Natural killer cell (primary cell): ENCODE results near the gene RASL10B. TPM values are rescaled to one million over a fixed set of nuclear protein-coding genes. Genes with fewer than 3 reads are reported as not detected.

ENCODE experiments used
- ATAC-seq, 3 donors: fragments of 150-1000 bp in 2 of 3; fragments of 200-7000 bp in 1 of 3; cut with Tn5 transposase; 1 replicate in 1 of 3; 2 replicates in 2 of 3; pipeline ENCODE4 v1.10.0; 2021; ENCODE audit warnings: mild to moderate bottlenecking in 2 of 3, moderate library complexity in 2 of 3
- DNase-seq, 2 donors: peaks; one replicate each; pipeline versions ENCODE4 v3.0.0 to v3.0.0-alpha.2; 2013 to 2021; ENCODE audit warnings: mixed read lengths in 1 of 2
- H3K27ac ChIP-seq: one replicate; pipeline ENCODE4 v1.5.1; 2013; ENCODE audit warnings: mild to moderate bottlenecking, low read length
- H3K27me3 ChIP-seq: one replicate; pipeline ENCODE4 v1.6.1; 2013; ENCODE audit warnings: low read length; ENCODE audit not compliant: control insufficient read depth, insufficient read depth
- H3K36me3 ChIP-seq: one replicate; pipeline ENCODE4 v1.6.1; 2013; ENCODE audit warnings: low read length; ENCODE audit not compliant: control insufficient read depth, insufficient read depth
- H3K4me1 ChIP-seq: one replicate; pipeline ENCODE4 v1.6.1; 2013; ENCODE audit warnings: low read length; ENCODE audit not compliant: control insufficient read depth, insufficient read depth
- H3K4me3 ChIP-seq: one replicate; pipeline ENCODE4 v1.5.1; 2013; ENCODE audit warnings: low read length
- H3K9me3 ChIP-seq: one replicate; pipeline ENCODE4 v1.6.1; 2013; ENCODE audit warnings: low read length; ENCODE audit not compliant: control insufficient read depth, insufficient read depth
- H3K27ac Mint-ChIP-seq, 2 donors: one replicate each; pipeline ENCODE4 v1.8.0; 2022; ENCODE audit warnings: mild to moderate bottlenecking in 2 of 2, mixed read lengths in 2 of 2, moderate library complexity in 1 of 2
- H3K27me3 Mint-ChIP-seq, 2 donors: one replicate each; pipeline ENCODE4 v1.8.0; 2022; ENCODE audit warnings: low read depth in 2 of 2, mixed read lengths in 2 of 2
- H3K36me3 Mint-ChIP-seq: one replicate; pipeline ENCODE4 v1.8.0; 2022; ENCODE audit warnings: mixed read lengths
- H3K4me1 Mint-ChIP-seq, 2 donors: one replicate each; pipeline ENCODE4 v1.8.0; 2022; ENCODE audit warnings: mixed read lengths in 2 of 2
- H3K4me3 Mint-ChIP-seq: one replicate; pipeline ENCODE4 v1.8.0; 2022; ENCODE audit warnings: mild to moderate bottlenecking, moderate library complexity, mixed read lengths
- H3K9me3 Mint-ChIP-seq, 2 donors: one replicate each; pipeline ENCODE4 v1.8.0; 2022; ENCODE audit warnings: mixed read lengths in 2 of 2
- CTCF ChIP-seq: fragments of 200-600 bp; IDR thresholded peaks from one replicate; pipeline ENCODE4 v1.8.0; 2022; ENCODE audit warnings: antibody characterized with exemption
- WGBS: methylation state at CpG from one replicate; pipeline ENCODE4 v1.1.7; 2013; ENCODE audit warnings: missing lambda C conversion rate; ENCODE audit not compliant: insufficient coverage; 5-methylcytosine and 5-hydroxymethylcytosine counted together
- intact Hi-C: fragments of 100-400 bp; cut with micrococcal nuclease; formaldehyde crosslinking; loops from one replicate; pipeline ENCODE4 v1.14.2; 2022
- total RNA-seq, 4 donors: library from RNA; stranded (reverse); fragments of 120-200 nt in 1 of 4; gene quantifications; one replicate each; pipeline versions ENCODE4 v1.2.3 to v1.2.4, GENCODE V29; 2013 to 2022

The RASL10B gene
- total RNA-seq, 3 donors from 2014 or later (not counting 1 experiment from before 2014, with no cell fraction given): 0.07 TPM; not detected in 2

- ATAC-seq (no peak), DNase-seq (no peak)
- H3K36me3 ChIP-seq: peaks cover 20% of the 10 kb centered on the region
- no peaks in the 10 kb centered on the region for H3K27me3 ChIP-seq
- H3K4me1 ChIP-seq: no peaks in the 10 kb centered on the region
- peaks cover 7% of the 10 kb centered on the region for H3K36me3 Mint-ChIP-seq
- no peaks in the 10 kb centered on the region for H3K27me3 Mint-ChIP-seq
- H3K27ac ChIP-seq: no peak overlapping the region
- no peak overlapping the region for H3K27ac Mint-ChIP-seq
- H3K9me3 ChIP-seq: no peaks in the 10 kb centered on the region
- intact Hi-C loops: no loop called here
- no CpG with 5 or more reads among the region's 1 CpG for WGBS
- H3K9me3 Mint-ChIP-seq: no peaks in the 10 kb centered on the region
- H3K4me1 Mint-ChIP-seq: peaks cover 9 to 18% of the 10 kb centered on the region in 2 donors
- TF ChIP-seq CTCF: no peak
- H3K4me3 ChIP-seq: no peak overlapping the region
- H3K4me3 Mint-ChIP-seq: no peak overlapping the region
These were observed 26.2 kb upstream of the RASL10B start for GRCh38 chr17:35705230-35705629.

- H3K36me3 Mint-ChIP-seq: peaks cover 11% of the 10 kb centered on the region
- H3K4me1 Mint-ChIP-seq: peaks cover 8 to 18% of the 10 kb centered on the region in 2 donors
- no peaks in the 10 kb centered on the region for H3K9me3 Mint-ChIP-seq
- no peak overlapping the region for H3K27ac ChIP-seq
- WGBS: 81% methylated on average over 5 of the region's 5 CpGs
- no peak for TF ChIP-seq CTCF
- intact Hi-C loops: no loop called here
- H3K4me1 ChIP-seq: no peaks in the 10 kb centered on the region
- no peaks in the 10 kb centered on the region for H3K27me3 ChIP-seq
- no peaks in the 10 kb centered on the region for H3K27me3 Mint-ChIP-seq
- H3K9me3 ChIP-seq: no peaks in the 10 kb centered on the region
- H3K4me3 ChIP-seq: no peak overlapping the region
- no peak overlapping the region for H3K27ac Mint-ChIP-seq
- DNase-seq (no peak), ATAC-seq (no peak)
- no peak overlapping the region for H3K4me3 Mint-ChIP-seq
- H3K36me3 ChIP-seq: peaks cover 24% of the 10 kb centered on the region
These were observed 25.7 kb upstream of the RASL10B start for GRCh38 chr17:35705705-35706104.

GRCh38 chr17:35708149-35708548 lies 23.3 kb upstream of the RASL10B start:
- Histone ChIP-seq H3K4me3 (no peak overlapping the region), H3K4me1 (no peaks in the 10 kb centered on the region), H3K27ac (no peak overlapping the region), H3K27me3 (no peaks in the 10 kb centered on the region), H3K9me3 (no peaks in the 10 kb centered on the region), H3K36me3 (peaks cover 23% of the 10 kb centered on the region)
- WGBS: no CpG with 5 or more reads among the region's 3 CpGs
- no peak for ATAC-seq
- no peak for TF ChIP-seq CTCF
- Mint-ChIP-seq H3K27me3 (no peaks in the 10 kb centered on the region), H3K4me3 (no peak overlapping the region), H3K27ac (no peak overlapping the region), H3K36me3 (peaks cover 11% of the 10 kb centered on the region), H3K4me1 (peaks cover 0 to 18% of the 10 kb centered on the region in 2 donors), H3K9me3 (no peaks in the 10 kb centered on the region)
- DNase-seq: no peak
- intact Hi-C loops: no loop called here

GRCh38 chr17:35708951-35709350 lies 22.5 kb upstream of the RASL10B start:
- no peak for TF ChIP-seq CTCF
- H3K36me3 Mint-ChIP-seq: peaks cover 11% of the 10 kb centered on the region
- DNase-seq: no peak
- no peak for ATAC-seq
- H3K9me3 Mint-ChIP-seq: no peaks in the 10 kb centered on the region
- peaks cover 0 to 18% of the 10 kb centered on the region in 2 donors for H3K4me1 Mint-ChIP-seq
- intact Hi-C loops: no loop called here
- Histone ChIP-seq H3K27me3 (no peaks in the 10 kb centered on the region), H3K27ac (no peak overlapping the region), H3K4me3 (no peak overlapping the region), H3K36me3 (peaks cover 23% of the 10 kb centered on the region), H3K4me1 (no peaks in the 10 kb centered on the region), H3K9me3 (no peaks in the 10 kb centered on the region)
- H3K27me3 Mint-ChIP-seq: no peaks in the 10 kb centered on the region
- WGBS: 10% methylated on average over 2 of the region's 3 CpGs
- H3K27ac Mint-ChIP-seq: peak overlapping the region in 1 of 2 donors; percentile 42
- no peak overlapping the region for H3K4me3 Mint-ChIP-seq
